ENCODE measurements around the gene POLD3.

POLD3 gene

GRCh38 chr11:74615988-74616387 lies 23.6 kb downstream of the POLD3 start:
- no peak for ATAC-seq
- TF ChIP-seq ZNF8 (CRISPR knock-in tag; IDR thresholded peaks at IDR 0.05) (no peak), SNAI2 (CRISPR knock-in tag; IDR thresholded peaks at IDR 0.05) (no peak), BACH2 (CRISPR knock-in tag; IDR thresholded peaks at IDR 0.05; ENCODE audit: borderline replicate concordance) (no peak), TCF4 (CRISPR knock-in tag; IDR thresholded peaks at IDR 0.05; ENCODE audit: borderline replicate concordance) (no peak), ARNTL (CRISPR knock-in tag; IDR thresholded peaks at IDR 0.05; ENCODE audit: borderline replicate concordance, low read depth) (no peak), TSHZ2 (CRISPR knock-in tag; IDR thresholded peaks at IDR 0.05) (no peak), TOX (CRISPR knock-in tag; IDR thresholded peaks at IDR 0.05; ENCODE audit: borderline replicate concordance) (no peak), ZFP30 (CRISPR knock-in tag; IDR thresholded peaks at IDR 0.05) (no peak), ZFP3 (CRISPR knock-in tag; IDR thresholded peaks at IDR 0.05) (no peak), CSRNP3 (CRISPR knock-in tag; IDR thresholded peaks at IDR 0.05) (no peak), OSR1 (CRISPR knock-in tag; IDR thresholded peaks at IDR 0.05) (no peak)
- TF ChIP-seq, protein P1, sequence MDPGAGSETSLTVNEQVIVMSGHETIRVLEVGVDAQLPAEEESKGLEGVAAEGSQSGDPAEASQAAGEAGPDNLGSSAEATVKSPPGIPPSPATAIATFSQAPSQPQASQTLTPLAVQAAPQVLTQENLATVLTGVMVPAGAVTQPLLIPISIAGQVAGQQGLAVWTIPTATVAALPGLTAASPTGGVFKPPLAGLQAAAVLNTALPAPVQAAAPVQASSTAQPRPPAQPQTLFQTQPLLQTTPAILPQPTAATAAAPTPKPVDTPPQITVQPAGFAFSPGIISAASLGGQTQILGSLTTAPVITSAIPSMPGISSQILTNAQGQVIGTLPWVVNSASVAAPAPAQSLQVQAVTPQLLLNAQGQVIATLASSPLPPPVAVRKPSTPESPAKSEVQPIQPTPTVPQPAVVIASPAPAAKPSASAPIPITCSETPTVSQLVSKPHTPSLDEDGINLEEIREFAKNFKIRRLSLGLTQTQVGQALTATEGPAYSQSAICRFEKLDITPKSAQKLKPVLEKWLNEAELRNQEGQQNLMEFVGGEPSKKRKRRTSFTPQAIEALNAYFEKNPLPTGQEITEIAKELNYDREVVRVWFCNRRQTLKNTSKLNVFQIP (CRISPR knock-in tag; IDR thresholded peaks at IDR 0.05; ENCODE audit: borderline replicate concordance, low read depth): no peak

- TF ChIP-seq ZFP3 (CRISPR knock-in tag; IDR thresholded peaks at IDR 0.05) (no peak), PPARA (CRISPR knock-in tag; IDR thresholded peaks at IDR 0.05; ENCODE audit: borderline replicate concordance) (no peak), GLIS3 (CRISPR knock-in tag; IDR thresholded peaks at IDR 0.05) (no peak), ARNTL (CRISPR knock-in tag; IDR thresholded peaks at IDR 0.05; ENCODE audit: borderline replicate concordance, low read depth) (no peak), CSRNP3 (CRISPR knock-in tag; IDR thresholded peaks at IDR 0.05) (no peak), CSDC2 (CRISPR knock-in tag; IDR thresholded peaks at IDR 0.05) (no peak), ZNF8 (CRISPR knock-in tag; IDR thresholded peaks at IDR 0.05) (no peak), ZC3H10 (CRISPR knock-in tag; IDR thresholded peaks at IDR 0.05) (no peak), ISL1 (CRISPR knock-in tag; IDR thresholded peaks at IDR 0.05) (no peak), OSR1 (CRISPR knock-in tag; IDR thresholded peaks at IDR 0.05) (no peak), ZNF70 (CRISPR knock-in tag; IDR thresholded peaks at IDR 0.05) (no peak)
- TF ChIP-seq, protein P2, sequence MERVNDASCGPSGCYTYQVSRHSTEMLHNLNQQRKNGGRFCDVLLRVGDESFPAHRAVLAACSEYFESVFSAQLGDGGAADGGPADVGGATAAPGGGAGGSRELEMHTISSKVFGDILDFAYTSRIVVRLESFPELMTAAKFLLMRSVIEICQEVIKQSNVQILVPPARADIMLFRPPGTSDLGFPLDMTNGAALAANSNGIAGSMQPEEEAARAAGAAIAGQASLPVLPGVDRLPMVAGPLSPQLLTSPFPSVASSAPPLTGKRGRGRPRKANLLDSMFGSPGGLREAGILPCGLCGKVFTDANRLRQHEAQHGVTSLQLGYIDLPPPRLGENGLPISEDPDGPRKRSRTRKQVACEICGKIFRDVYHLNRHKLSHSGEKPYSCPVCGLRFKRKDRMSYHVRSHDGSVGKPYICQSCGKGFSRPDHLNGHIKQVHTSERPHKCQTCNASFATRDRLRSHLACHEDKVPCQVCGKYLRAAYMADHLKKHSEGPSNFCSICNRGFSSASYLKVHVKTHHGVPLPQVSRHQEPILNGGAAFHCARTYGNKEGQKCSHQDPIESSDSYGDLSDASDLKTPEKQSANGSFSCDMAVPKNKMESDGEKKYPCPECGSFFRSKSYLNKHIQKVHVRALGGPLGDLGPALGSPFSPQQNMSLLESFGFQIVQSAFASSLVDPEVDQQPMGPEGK (CRISPR knock-in tag; IDR thresholded peaks at IDR 0.05; ENCODE audit: borderline replicate concordance): no peak
- TF ChIP-seq, protein P1 (CRISPR knock-in tag; IDR thresholded peaks at IDR 0.05; ENCODE audit: borderline replicate concordance, low read depth): no peak
- TF ChIP-seq, protein P3, sequence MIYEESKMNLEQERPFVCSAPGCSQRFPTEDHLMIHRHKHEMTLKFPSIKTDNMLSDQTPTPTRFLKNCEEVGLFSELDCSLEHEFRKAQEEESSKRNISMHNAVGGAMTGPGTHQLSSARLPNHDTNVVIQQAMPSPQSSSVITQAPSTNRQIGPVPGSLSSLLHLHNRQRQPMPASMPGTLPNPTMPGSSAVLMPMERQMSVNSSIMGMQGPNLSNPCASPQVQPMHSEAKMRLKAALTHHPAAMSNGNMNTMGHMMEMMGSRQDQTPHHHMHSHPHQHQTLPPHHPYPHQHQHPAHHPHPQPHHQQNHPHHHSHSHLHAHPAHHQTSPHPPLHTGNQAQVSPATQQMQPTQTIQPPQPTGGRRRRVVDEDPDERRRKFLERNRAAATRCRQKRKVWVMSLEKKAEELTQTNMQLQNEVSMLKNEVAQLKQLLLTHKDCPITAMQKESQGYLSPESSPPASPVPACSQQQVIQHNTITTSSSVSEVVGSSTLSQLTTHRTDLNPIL (CRISPR knock-in tag; IDR thresholded peaks at IDR 0.05; ENCODE audit: low read depth): no peak
- no peak for ATAC-seq
These were observed 28.1 kb downstream of the POLD3 start for GRCh38 chr11:74620531-74620930.
